ENCODE results near the gene ANAPC5.

GRCh38 chr12:121331248-121331647 is 21.0 kb downstream of the ANAPC5 start:
- TF ChIP-seq, protein P1, sequence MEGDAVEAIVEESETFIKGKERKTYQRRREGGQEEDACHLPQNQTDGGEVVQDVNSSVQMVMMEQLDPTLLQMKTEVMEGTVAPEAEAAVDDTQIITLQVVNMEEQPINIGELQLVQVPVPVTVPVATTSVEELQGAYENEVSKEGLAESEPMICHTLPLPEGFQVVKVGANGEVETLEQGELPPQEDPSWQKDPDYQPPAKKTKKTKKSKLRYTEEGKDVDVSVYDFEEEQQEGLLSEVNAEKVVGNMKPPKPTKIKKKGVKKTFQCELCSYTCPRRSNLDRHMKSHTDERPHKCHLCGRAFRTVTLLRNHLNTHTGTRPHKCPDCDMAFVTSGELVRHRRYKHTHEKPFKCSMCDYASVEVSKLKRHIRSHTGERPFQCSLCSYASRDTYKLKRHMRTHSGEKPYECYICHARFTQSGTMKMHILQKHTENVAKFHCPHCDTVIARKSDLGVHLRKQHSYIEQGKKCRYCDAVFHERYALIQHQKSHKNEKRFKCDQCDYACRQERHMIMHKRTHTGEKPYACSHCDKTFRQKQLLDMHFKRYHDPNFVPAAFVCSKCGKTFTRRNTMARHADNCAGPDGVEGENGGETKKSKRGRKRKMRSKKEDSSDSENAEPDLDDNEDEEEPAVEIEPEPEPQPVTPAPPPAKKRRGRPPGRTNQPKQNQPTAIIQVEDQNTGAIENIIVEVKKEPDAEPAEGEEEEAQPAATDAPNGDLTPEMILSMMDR (IDR thresholded peaks at IDR 0.05; ENCODE audit: low read depth, low read length) = no peak
- TF ChIP-seq EZH2phosphoT487 (IDR thresholded peaks at IDR 0.05; ENCODE audit: low read depth) = no peak
